ENCODE results near the gene SPINK8.

DNA sequence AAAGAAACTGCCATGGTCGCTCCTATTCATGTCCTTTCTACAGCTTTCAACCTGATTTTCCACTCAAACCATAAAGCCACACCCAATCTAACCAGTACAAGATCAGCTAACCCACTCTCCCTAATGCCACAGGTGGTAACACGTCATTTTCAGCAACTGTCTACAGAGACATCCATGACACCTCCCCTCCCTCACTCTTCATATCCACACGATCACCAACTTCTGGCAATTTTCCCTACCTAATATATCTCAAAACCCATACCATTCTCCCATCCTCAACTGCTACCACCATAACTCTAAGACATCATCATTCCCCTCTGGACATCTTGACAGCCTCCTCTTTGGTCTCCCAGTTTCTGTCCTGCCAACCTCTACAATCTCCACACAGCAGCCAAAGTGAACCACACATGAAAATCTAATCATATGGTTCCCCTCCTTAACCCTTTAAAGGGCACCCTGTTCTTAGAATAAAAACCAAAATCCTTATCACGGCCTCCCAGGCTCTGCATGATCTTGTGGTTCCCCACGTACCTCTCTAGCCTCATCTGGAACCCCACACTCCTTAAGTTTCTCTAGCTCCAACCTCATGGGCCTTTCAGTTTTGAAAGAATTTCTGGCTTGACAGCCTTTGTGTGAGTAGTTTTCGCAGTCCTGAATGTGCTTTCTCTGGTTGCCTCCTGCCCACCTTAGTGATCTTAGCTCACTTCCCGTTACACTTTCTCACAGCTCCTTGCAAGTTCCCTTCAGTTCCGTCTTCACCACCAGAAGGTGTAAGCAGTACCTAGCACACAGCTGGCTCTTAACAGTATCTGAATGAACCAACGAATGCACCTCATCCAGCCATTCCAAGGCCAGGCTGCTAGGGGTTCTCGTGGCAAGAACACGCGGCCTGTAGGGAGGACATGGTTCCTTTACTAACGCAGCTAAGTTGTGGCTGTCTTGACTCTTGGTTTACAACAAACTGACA lies 33.4 kb downstream of the SPINK8 start:
- TF ChIP-seq POLR2A (IDR thresholded peaks at IDR 0.05) (no peak), CTCF (IDR thresholded peaks at IDR 0.05) (no peak)
